ENCODE measurements around the gene TMEM121B.

The TMEM121B gene

GRCh38 chr22:17116572-17117330, 4.4 kb downstream of the TMEM121B start:
- H3K4me3 ChIP-seq (ENCODE audit: low read depth, low read length), result no peak overlapping the region
- no peak for DNase-seq (ENCODE audit: low read depth)
- no peak for TF ChIP-seq CTCF (IDR thresholded peaks at IDR 0.05; ENCODE audit: control insufficient read depth, extremely low read depth, insufficient read depth)

GRCh38 chr22:17115945-17116565, 5.1 kb downstream of the TMEM121B start:
- no peak overlapping the region for H3K4me3 ChIP-seq (ENCODE audit: low read depth, low read length)
- DNase-seq (ENCODE audit: low read depth), result peak; percentile 63
- TF ChIP-seq CTCF (IDR thresholded peaks at IDR 0.05; ENCODE audit: control insufficient read depth, extremely low read depth, insufficient read depth), result no peak

GRCh38 chr22:17115236-17115635, 5.9 kb downstream of the TMEM121B start:
- H3K4me3 ChIP-seq (ENCODE audit: low read depth, low read length), result no peak overlapping the region
- DNase-seq (ENCODE audit: low read depth), result no peak
- no peak for TF ChIP-seq CTCF (IDR thresholded peaks at IDR 0.05; ENCODE audit: control insufficient read depth, extremely low read depth, insufficient read depth)

- no peak for TF ChIP-seq CTCF (IDR thresholded peaks at IDR 0.05; ENCODE audit: control insufficient read depth, extremely low read depth, insufficient read depth)
- H3K4me3 ChIP-seq (ENCODE audit: low read depth, low read length), result no peak overlapping the region
- DNase-seq (ENCODE audit: low read depth), result no peak
Observed at GRCh38 chr22:17114898-17115235, 6.3 kb downstream of the TMEM121B start.

GRCh38 chr22:17114173-17114897, 6.8 kb downstream of the TMEM121B start:
- no peak for TF ChIP-seq CTCF (IDR thresholded peaks at IDR 0.05; ENCODE audit: control insufficient read depth, extremely low read depth, insufficient read depth)
- no peak for DNase-seq (ENCODE audit: low read depth)
- H3K4me3 ChIP-seq (ENCODE audit: low read depth, low read length), result no peak overlapping the region

- DNase-seq (ENCODE audit: low read depth), result no peak
- no peak overlapping the region for H3K4me3 ChIP-seq (ENCODE audit: low read depth, low read length)
- TF ChIP-seq CTCF (IDR thresholded peaks at IDR 0.05; ENCODE audit: control insufficient read depth, extremely low read depth, insufficient read depth), result no peak
Observed at GRCh38 chr22:17113600-17113999, 7.6 kb downstream of the TMEM121B start.

All from LNCaP clone FGC (cell line).